Hematopoietic multipotent progenitor cell treated with erythropoietin and hydrocortisone succinate and interleukin-3 and kit ligand, for 8 days (in vitro differentiated cells): ENCODE measurements around the gene FREM1.

Experiments used
- DNase-seq: peaks from one replicate; pipeline ENCODE4 v3.0.0-alpha.2; 2015

FREM1 gene

GRCh38 chr9:14813336-14814248 is 96.6 kb downstream of the FREM1 start:
- DNase-seq, result no peak

- DNase-seq, result no peak
Observed at GRCh38 chr9:14812806-14813205, 97.4 kb downstream of the FREM1 start.

- DNase-seq, result no peak
Observed at GRCh38 chr9:14811844-14812243, 98.4 kb downstream of the FREM1 start.

DNA sequence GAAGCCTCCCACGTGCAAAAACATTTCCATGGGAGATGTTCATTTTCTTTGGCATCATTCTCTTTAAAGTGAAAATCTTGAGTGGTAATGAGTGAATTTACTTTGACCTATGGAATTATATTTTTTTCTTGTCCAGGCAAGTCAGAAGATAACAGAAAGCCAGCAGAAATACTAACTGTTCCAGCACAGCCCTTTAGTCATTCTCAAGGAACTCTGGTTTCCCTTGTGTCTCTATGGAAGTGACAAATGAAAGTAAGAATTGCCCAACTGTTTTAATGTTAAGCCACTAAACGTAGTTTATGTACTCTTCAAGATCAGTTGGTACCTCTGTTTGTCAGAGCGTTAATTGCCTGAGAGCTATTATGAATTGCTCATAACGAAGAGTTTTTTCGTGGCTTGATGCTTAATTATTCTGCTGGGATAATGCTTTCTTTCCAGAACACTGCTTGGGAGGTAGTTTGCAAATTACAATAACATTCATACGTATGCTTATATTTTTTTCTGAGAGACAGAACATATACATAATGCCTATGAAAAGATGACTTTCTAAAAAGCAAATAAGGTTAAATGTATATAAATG is 103.2 kb downstream of the FREM1 start:
- DNase-seq, result no peak

GRCh38 chr9:14799030-14799429 is 111.2 kb downstream of the FREM1 start:
- DNase-seq, result no peak

DNA sequence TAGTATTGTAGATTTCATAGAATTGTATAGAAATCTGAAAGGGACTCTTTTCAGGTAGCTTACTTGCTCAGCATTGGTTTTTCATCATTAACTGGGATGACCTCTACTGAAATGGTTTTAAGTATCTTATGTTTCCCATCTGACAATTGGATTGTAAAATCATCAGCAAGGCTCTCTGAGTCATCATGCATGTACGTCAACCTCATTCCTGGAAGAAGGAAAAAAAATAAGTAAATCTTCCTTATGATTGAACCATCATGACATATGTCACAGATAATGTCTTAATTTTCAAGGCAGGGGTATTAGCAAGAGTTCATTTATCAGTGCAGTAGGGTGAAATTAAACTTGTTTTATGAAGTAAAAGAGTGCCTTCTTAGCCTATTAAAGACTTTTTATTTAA is 112.8 kb downstream of the FREM1 start:
- DNase-seq, result no peak

GRCh38 chr9:14793389-14793788 is 116.8 kb downstream of the FREM1 start:
- no peak for DNase-seq

GRCh38 chr9:14790628-14791027 is 119.6 kb downstream of the FREM1 start:
- DNase-seq, result no peak

DNA sequence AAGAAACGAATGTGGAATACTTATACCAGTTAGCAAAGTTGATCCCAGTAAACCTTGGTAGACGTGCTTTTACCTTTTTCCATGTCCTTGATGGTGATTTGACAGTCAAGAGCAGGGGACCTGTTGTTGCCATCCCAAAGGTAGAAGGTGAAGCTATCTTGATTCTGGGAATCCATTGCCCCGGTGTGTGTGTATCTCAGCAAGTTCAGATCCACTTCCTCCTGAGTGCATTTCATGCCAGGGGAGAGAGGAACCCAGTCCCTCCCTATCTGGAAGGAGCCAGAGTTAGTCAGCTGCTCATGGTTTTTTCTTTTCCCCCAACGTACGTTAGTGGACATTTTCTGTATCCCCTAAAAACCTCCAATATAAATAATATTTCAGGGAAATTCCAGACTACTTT is 121.4 kb downstream of the FREM1 start:
- DNase-seq, result no peak

DNA sequence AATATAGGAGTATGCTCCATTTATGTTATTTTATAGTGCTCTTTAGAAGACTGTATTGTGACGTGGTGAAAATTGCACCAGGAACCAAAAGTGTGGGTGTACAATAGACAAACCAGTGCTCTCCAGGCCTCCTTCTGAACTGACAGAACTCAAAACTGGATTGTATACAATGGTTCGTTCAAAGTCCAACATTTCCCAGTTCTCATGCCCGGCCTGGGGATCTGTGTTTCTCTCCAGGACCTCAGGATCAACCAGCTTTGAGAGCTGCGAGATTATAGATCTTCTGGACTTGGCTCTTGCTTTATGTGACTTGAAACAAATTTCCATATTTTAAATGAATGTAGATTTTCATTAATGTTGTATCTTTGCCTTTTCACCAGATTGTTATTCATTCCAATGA is 126.9 kb downstream of the FREM1 start:
- DNase-seq, result no peak

- DNase-seq, result no peak
Observed at GRCh38 chr9:14782286-14783051, 127.8 kb downstream of the FREM1 start.

- DNase-seq, result no peak
Observed at GRCh38 chr9:14780693-14781092, 129.5 kb downstream of the FREM1 start.

DNA sequence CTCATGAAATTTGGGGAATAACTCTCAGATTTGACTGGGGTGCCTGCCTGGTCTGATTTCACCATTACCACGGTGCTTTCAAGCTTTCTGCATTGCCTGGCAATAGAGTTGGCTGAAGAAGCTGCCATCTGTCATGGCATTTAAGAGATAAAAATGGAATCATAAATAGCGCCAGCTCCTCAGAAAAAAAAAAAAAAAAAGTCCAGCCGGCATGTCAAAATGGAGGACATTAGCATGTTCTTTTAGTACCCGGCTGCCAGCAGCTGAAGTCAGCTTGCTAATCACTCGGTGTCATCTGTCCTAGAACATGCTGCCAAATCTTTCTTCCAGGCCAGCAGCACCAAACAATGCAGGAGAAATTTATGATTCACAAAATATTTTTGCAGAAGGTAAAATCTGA is 130.0 kb downstream of the FREM1 start:
- no peak for DNase-seq

DNA sequence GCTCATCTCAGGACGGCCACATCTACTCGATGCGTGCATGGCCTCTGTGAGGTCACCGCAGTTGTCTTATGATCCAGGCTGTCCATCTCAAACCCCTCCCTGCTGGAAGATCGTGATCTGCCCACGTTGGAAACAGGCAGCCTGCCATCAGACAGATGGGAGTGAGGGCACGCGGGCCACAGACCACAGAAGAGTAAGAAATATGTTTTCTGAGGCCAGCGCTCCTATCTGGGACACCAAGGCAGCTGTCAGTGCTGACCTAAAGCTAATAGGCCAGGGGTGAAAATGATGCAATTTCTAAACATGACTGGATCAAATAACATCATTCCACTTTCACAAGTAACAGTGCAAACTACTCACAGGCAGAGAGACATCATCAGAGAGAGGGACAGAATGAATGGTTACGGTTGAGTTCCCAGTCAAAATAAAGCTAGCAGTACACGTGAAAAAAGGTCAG is 130.6 kb downstream of the FREM1 start:
- no peak for DNase-seq

GRCh38 chr9:14778565-14778964 is 131.7 kb downstream of the FREM1 start:
- no peak for DNase-seq

- DNase-seq, result no peak
Observed at GRCh38 chr9:14775917-14776316, 134.3 kb downstream of the FREM1 start.

DNA sequence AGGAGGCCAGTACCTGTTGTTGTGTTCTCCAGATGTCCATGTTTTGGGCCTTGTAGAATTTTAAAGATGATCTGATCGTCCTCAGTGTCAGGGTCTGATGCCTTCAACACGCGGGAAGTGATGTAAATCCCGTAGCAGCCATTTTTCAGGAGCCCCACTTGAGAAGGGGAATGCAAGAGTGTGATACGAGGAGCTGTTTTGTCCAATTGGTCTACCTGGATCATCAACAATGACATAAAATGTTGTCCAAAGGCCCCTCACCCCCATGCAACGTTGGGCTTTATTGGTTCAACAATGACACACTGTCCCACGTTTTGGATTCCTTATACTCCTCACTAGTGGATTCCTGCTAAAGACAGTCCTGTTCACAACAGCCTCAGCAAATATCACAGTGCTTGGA is 139.6 kb downstream of the FREM1 start:
- no peak for DNase-seq

- DNase-seq, result no peak
Observed at GRCh38 chr9:14769230-14769571, 141.0 kb downstream of the FREM1 start.

GRCh38 chr9:14768405-14769229 is 141.6 kb downstream of the FREM1 start:
- DNase-seq, result peak; percentile 56

GRCh38 chr9:14766299-14766698 is 143.9 kb downstream of the FREM1 start:
- no peak for DNase-seq

DNA sequence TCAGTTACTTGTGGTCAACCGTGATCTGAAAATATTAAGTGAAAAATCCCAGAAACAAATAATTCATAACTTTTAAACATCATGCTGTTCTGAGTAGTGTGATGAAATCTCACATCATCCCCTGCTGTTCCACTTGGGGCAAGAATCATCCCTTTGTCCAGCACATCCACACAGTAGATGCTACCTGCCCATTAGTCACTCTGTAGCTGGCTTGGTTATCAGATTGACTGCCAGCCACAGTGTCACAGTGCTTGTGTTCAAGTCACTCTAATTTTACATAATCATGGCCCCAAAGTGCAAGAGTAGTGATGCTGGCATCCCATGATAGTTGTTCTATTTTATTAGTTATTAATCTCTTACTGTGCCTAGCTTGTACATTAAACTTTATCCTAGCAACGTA is 148.6 kb downstream of the FREM1 start:
- DNase-seq, result no peak

- no peak for DNase-seq
Observed at GRCh38 chr9:14760060-14760459, 150.2 kb downstream of the FREM1 start.

GRCh38 chr9:14756291-14756690 is 153.9 kb downstream of the FREM1 start:
- no peak for DNase-seq
